Measurements from ENCODE around the gene TFF1.
A peak's percentile ranks its signal among the peaks of the same experiment; 100 is the strongest.

Gene TFF1

GRCh38 chr21:42343963-42344510 lies 22.3 kb downstream of the TFF1 start:
- H3K27ac Mint-ChIP-seq, result no peak overlapping the region
- no peaks in the 10 kb centered on the region for H3K9me3 Mint-ChIP-seq
- peaks cover 6% of the 10 kb centered on the region for H3K4me1 Mint-ChIP-seq
- H3K36me3 Mint-ChIP-seq (ENCODE audit: low read depth), result no peaks in the 10 kb centered on the region
- no peak overlapping the region for H3K4me3 Mint-ChIP-seq
- H3K27me3 Mint-ChIP-seq (ENCODE audit: low read depth), result peaks cover 14% of the 10 kb centered on the region
- TF ChIP-seq, protein P1, sequence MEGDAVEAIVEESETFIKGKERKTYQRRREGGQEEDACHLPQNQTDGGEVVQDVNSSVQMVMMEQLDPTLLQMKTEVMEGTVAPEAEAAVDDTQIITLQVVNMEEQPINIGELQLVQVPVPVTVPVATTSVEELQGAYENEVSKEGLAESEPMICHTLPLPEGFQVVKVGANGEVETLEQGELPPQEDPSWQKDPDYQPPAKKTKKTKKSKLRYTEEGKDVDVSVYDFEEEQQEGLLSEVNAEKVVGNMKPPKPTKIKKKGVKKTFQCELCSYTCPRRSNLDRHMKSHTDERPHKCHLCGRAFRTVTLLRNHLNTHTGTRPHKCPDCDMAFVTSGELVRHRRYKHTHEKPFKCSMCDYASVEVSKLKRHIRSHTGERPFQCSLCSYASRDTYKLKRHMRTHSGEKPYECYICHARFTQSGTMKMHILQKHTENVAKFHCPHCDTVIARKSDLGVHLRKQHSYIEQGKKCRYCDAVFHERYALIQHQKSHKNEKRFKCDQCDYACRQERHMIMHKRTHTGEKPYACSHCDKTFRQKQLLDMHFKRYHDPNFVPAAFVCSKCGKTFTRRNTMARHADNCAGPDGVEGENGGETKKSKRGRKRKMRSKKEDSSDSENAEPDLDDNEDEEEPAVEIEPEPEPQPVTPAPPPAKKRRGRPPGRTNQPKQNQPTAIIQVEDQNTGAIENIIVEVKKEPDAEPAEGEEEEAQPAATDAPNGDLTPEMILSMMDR (IDR thresholded peaks at IDR 0.05; ENCODE audit: unreplicated experiment in 3 of 3), result no peak

DNA sequence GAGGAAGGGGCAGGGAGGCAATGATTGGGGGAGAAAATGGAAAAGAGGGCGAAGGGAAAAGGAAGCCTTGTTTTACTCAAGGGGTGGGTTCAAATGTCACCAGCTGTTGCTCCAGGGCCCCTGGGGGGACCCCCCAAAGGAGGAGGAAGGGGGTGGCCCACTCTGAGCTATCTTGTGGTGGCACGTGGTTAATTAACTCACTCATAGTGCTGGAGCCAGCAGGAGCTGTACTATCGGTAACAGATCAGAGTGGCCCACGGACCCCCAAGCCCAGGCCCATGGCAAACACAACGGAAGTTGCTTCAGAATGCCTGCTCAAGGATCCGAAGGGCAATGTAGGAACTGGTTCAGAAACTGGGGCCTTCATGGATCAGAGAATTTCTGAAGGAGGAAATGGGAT lies 22.8 kb downstream of the TFF1 start:
- Mint-ChIP-seq H3K9me3 (no peaks in the 10 kb centered on the region), H3K27ac (no peak overlapping the region), H3K4me1 (peaks cover 9% of the 10 kb centered on the region), H3K27me3 (ENCODE audit: low read depth) (peaks cover 14% of the 10 kb centered on the region), H3K36me3 (ENCODE audit: low read depth) (no peaks in the 10 kb centered on the region), H3K4me3 (no peak overlapping the region)
- TF ChIP-seq, protein P1 (IDR thresholded peaks at IDR 0.05; ENCODE audit: unreplicated experiment in 3 of 3), result no peak

GRCh38 chr21:42343101-42343500 lies 23.2 kb downstream of the TFF1 start:
- H3K36me3 Mint-ChIP-seq (ENCODE audit: low read depth), result no peaks in the 10 kb centered on the region
- H3K4me1 Mint-ChIP-seq, result peaks cover 14% of the 10 kb centered on the region
- peaks cover 15% of the 10 kb centered on the region for H3K27me3 Mint-ChIP-seq (ENCODE audit: low read depth)
- no peaks in the 10 kb centered on the region for H3K9me3 Mint-ChIP-seq
- TF ChIP-seq, protein P1 (IDR thresholded peaks at IDR 0.05; ENCODE audit: unreplicated experiment in 3 of 3), result no peak
- H3K27ac Mint-ChIP-seq, result no peak overlapping the region
- no peak overlapping the region for H3K4me3 Mint-ChIP-seq

GRCh38 chr21:42341776-42342542 lies 24.4 kb downstream of the TFF1 start:
- no peaks in the 10 kb centered on the region for H3K36me3 Mint-ChIP-seq (ENCODE audit: low read depth)
- no peaks in the 10 kb centered on the region for H3K9me3 Mint-ChIP-seq
- H3K4me1 Mint-ChIP-seq, result peaks cover 20% of the 10 kb centered on the region
- H3K27me3 Mint-ChIP-seq (ENCODE audit: low read depth), result peaks cover 22% of the 10 kb centered on the region
- H3K27ac Mint-ChIP-seq, result no peak overlapping the region
- TF ChIP-seq, protein P1 (IDR thresholded peaks at IDR 0.05; ENCODE audit: unreplicated experiment in 3 of 3), result no peak
- no peak overlapping the region for H3K4me3 Mint-ChIP-seq

DNA sequence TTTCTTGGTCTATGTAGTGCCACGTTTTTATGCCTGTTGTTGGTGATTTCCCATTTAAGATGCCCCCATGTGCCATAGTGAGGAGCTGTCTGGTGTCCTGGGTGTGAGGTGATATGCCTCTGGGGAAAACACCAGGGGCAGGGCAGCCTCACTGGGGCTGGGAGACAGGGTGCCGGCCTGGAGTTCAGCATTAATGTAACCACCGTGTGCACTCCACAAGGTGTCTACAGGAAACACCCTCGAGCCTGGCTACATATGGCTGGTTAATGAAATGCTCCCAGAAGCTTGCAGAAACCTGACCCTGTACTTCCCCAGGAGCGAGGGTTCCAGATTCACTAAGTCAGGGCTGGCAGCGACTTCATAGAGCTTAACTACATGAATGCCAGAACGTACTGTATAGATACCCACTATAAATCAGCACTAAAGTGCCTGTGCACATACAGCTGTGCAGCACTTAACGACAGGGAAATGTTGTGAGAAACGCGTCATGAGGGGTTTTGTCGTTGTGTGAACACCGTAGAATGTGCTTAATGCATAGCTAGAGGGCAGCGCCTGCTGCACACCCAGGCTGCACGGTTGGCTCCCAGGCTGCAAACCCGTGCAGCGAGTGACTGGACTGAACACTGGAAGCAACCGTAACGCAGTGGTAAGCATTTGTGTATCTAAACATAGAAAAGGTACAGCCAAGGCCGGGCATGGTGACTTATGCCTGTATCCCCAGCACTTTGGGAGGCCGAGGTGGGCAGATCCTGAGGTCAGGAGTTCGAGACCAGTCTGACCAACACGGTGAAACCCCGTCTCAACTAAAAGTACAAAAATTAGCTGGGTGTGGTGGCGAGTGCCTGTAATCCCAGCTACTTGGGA lies 25.9 kb downstream of the TFF1 start:
- H3K4me1 Mint-ChIP-seq, result peaks cover 20% of the 10 kb centered on the region
- no peaks in the 10 kb centered on the region for H3K9me3 Mint-ChIP-seq
- TF ChIP-seq, protein P1 (IDR thresholded peaks at IDR 0.05; ENCODE audit: unreplicated experiment in 3 of 3), result no peak
- no peak overlapping the region for H3K4me3 Mint-ChIP-seq
- peak overlapping the region in 1 of 3 experiments; percentile 48 for H3K27ac Mint-ChIP-seq
- peaks cover 24% of the 10 kb centered on the region for H3K27me3 Mint-ChIP-seq (ENCODE audit: low read depth)
- no peaks in the 10 kb centered on the region for H3K36me3 Mint-ChIP-seq (ENCODE audit: low read depth)

Measured in nephron (organoid).